Erythroblast (primary cell): ENCODE data around the gene STKLD1.
A peak's percentile ranks its signal among the peaks of the same experiment; 100 is the strongest.
"Not testable (repeated sequence)": the region's sequence is repeated elsewhere in the genome, so short reads cannot be mapped to it uniquely, and the experiment has no call there.

Source experiments
- DNase-seq, 2 experiments: peaks; one replicate each; lab custom pipeline; 2025; lab: John Stamatoyannopoulos, UW
- GATA1 ChIP-seq: IDR thresholded peaks from 2 replicates; pipeline ENCODE4 v1.6.1; 2011; ENCODE audit warnings: low read depth, mild to moderate bottlenecking, control low read depth, low read length, moderate library complexity
- POLR2A ChIP-seq: IDR thresholded peaks from 2 replicates; pipeline ENCODE4 v1.6.1; 2011; ENCODE audit warnings: mild to moderate bottlenecking, low read length

STKLD1 gene

GRCh38 chr9:133375724-133376654, at the start of gene STKLD1, which contains the start of gene SURF4:
Gene STKLD1, plus strand, starts transcription at chr9:133376366. Its CDS starts 108 bp downstream, at chr9:133376474.
Gene SURF4, minus strand, starts transcription at chr9:133376060. Its CDS starts 91 bp downstream, at chr9:133375969.
- TF ChIP-seq GATA1, result no peak
- peak; percentile 81 for TF ChIP-seq POLR2A
- DNase-seq, result peak; percentile 98 to 99

GRCh38 chr9:133327021-133327420, 49.1 kb upstream of the STKLD1 start:
- not testable (repeated sequence) for DNase-seq

- TF ChIP-seq POLR2A (no peak), GATA1 (no peak)
- no peak for DNase-seq
Observed at GRCh38 chr9:133327834-133328484, 48.2 kb upstream of the STKLD1 start.

GRCh38 chr9:133329306-133330156, 46.6 kb upstream of the STKLD1 start:
- peak in 1 of 2 experiments; percentile 38 for DNase-seq

- DNase-seq, result no peak
- no peak for TF ChIP-seq POLR2A
- TF ChIP-seq GATA1, result no peak
Observed at GRCh38 chr9:133331221-133331620, 44.9 kb upstream of the STKLD1 start.

GRCh38 chr9:133331641-133332380, 44.4 kb upstream of the STKLD1 start:
- no peak for TF ChIP-seq GATA1
- TF ChIP-seq POLR2A, result no peak
- no peak for DNase-seq

GRCh38 chr9:133332381-133332730, 43.8 kb upstream of the STKLD1 start:
- TF ChIP-seq POLR2A (no peak), GATA1 (no peak)
- no peak for DNase-seq

- no peak for DNase-seq
- TF ChIP-seq GATA1 (no peak), POLR2A (no peak)
Observed at GRCh38 chr9:133333011-133333410, 43.2 kb upstream of the STKLD1 start.

- TF ChIP-seq GATA1 (no peak), POLR2A (no peak)
- no peak for DNase-seq
Observed at GRCh38 chr9:133333566-133333965, 42.6 kb upstream of the STKLD1 start.

GRCh38 chr9:133334161-133334560, 42.0 kb upstream of the STKLD1 start:
- TF ChIP-seq POLR2A, result no peak
- no peak for TF ChIP-seq GATA1
- DNase-seq, result no peak

- DNase-seq, result not testable (repeated sequence)
Observed at GRCh38 chr9:133334888-133335287, 41.3 kb upstream of the STKLD1 start.

- TF ChIP-seq GATA1 (no peak), POLR2A (peak; percentile 72)
- DNase-seq, result peak; percentile 95 to 96
Observed at GRCh38 chr9:133335924-133336811, 40.0 kb upstream of the STKLD1 start, which contains the start of gene SURF6. Gene SURF6, minus strand, starts transcription at chr9:133336188. Its CDS starts 56 bp downstream, at chr9:133336132.
